Thyroid gland (tissue), 4 donors: ENCODE measurements around the gene SPTBN1. TPM values are rescaled to one million over a fixed set of nuclear protein-coding genes. Genes with fewer than 3 reads are reported as not detected.
A peak's percentile ranks its signal among the peaks of the same experiment; 100 is the strongest.

Experiments used
- DNase-seq, 2 donors: peaks; one replicate each; pipeline ENCODE4 v3.0.0-alpha.2; 2019
- H3K27ac ChIP-seq, 3 donors: fragments of 200-600 bp; sonication (generic); 1 replicate in 2 of 3; 2 replicates in 1 of 3; pipeline ENCODE4 v1.5.1; 2016 to 2019; ENCODE audit warnings: mild to moderate bottlenecking in 1 of 3, moderate library complexity in 1 of 3
- H3K27me3 ChIP-seq: fragments of 200-600 bp; sonication (generic); one replicate; pipeline ENCODE4 v1.5.1; 2019
- H3K36me3 ChIP-seq, 2 donors: fragments of 200-600 bp; sonication (generic); one replicate each; pipeline ENCODE4 v1.5.1; 2016 to 2019
- H3K4me1 ChIP-seq, 2 donors: fragments of 200-600 bp; sonication (generic); one replicate each; pipeline ENCODE4 v1.5.1; 2017 to 2019
- H3K4me3 ChIP-seq, 3 donors: fragments of 200-600 bp; sonication (generic); replicated peaks in 1 of 3; 1 replicate in 2 of 3; 2 replicates in 1 of 3; pipeline ENCODE4 v1.5.1; 2016; ENCODE audit warnings: mild to moderate bottlenecking in 1 of 3
- H3K9me3 ChIP-seq: fragments of 200-600 bp; sonication (generic); one replicate; pipeline ENCODE4 v1.5.1; 2017
- CTCF ChIP-seq, 6 experiments: fragments of 200-600 bp in 3 of 6; fragments of 450-650 bp in 3 of 6; sonication (generic) in 3 of 6; IDR thresholded peaks; one replicate each; pipeline ENCODE4 v1.5.1; 2016 to 2019; ENCODE audit warnings: antibody characterized with exemption in 6 of 6, mild to moderate bottlenecking in 2 of 6, inconsistent platforms in 1 of 6, moderate library complexity in 1 of 6
- POLR2A ChIP-seq, 2 donors: fragments of 450-650 bp; IDR thresholded peaks; one replicate each; pipeline ENCODE4 v1.6.1; 2017; ENCODE audit warnings: antibody characterized with exemption in 2 of 2, mild to moderate bottlenecking in 2 of 2, moderate library complexity in 1 of 2
- WGBS, 2 donors: methylation state at CpG; one replicate each; pipeline ENCODE4 v1.1.5; 2017; 5-methylcytosine and 5-hydroxymethylcytosine counted together
- intact Hi-C: fragments of 100-400 bp; cut with DNase I; formaldehyde crosslinking; loops from one replicate; pipeline ENCODE4 v1.15.1; 2023
- total RNA-seq, 4 donors: library from RNA; depleted of rRNA; stranded (reverse); fragments of >200 nt; gene quantifications; one replicate each; pipeline ENCODE4 v1.2.3, GENCODE V29; 2016

The SPTBN1 gene
- total RNA-seq, 4 donors from 2014 or later: 381 to 513 (median 419) TPM

- DNase-seq: no peak
Observed at GRCh38 chr2:54557211-54557600, 101.1 kb downstream of the SPTBN1 start.

GRCh38 chr2:54557601-54558187 is 101.6 kb downstream of the SPTBN1 start:
- intact Hi-C loops: no loop called here
- Histone ChIP-seq H3K4me1 (peaks cover 45 to 76% of the 10 kb centered on the region in 2 donors), H3K27me3 (no peaks in the 10 kb centered on the region), H3K27ac (peak overlapping the region; percentile 54 to 96 (median 95)), H3K4me3 (peak overlapping the region; percentile 29 to 59 (median 42)), H3K36me3 (no peaks in the 10 kb centered on the region), H3K9me3 (no peaks in the 10 kb centered on the region)
- 14 to 15% methylated on average over 13 to 17 of the region's 48 CpGs for WGBS, 2 donors
- TF ChIP-seq POLR2A (IDR thresholded peaks at IDR 0.05) (no peak), CTCF (IDR thresholded peaks at IDR 0.05) (peak in 1 of 6 experiments; percentile 8)
- DNase-seq: peak; percentile 69 to 70

More at GRCh38 chr2:54557211-54557600, 101.1 kb downstream of the SPTBN1 start:
- peak overlapping the region; percentile 54 to 96 (median 95) for H3K27ac ChIP-seq
- intact Hi-C loops: no loop called here
- peak overlapping the region in 1 of 3 donors; percentile 59 for H3K4me3 ChIP-seq
- no peaks in the 10 kb centered on the region for H3K36me3 ChIP-seq
- H3K9me3 ChIP-seq: no peaks in the 10 kb centered on the region
- H3K4me1 ChIP-seq: peaks cover 44 to 75% of the 10 kb centered on the region in 2 donors
- TF ChIP-seq CTCF (IDR thresholded peaks at IDR 0.05) (no peak), POLR2A (IDR thresholded peaks at IDR 0.05) (no peak)
- H3K27me3 ChIP-seq: no peaks in the 10 kb centered on the region
- WGBS, 2 donors: 56 to 67% methylated on average over 1 of the region's 1 CpG

GRCh38 chr2:54558188-54559005 is 102.3 kb downstream of the SPTBN1 start:
- TF ChIP-seq POLR2A (IDR thresholded peaks at IDR 0.05) (peak in 1 of 2 donors; percentile 53), CTCF (IDR thresholded peaks at IDR 0.05) (no peak)
- intact Hi-C loops: no loop called here
- 4% methylated on average over 35 to 55 of the region's 59 CpGs for WGBS, 2 donors
- no peaks in the 10 kb centered on the region for H3K9me3 ChIP-seq
- peaks cover 45 to 70% of the 10 kb centered on the region in 2 donors for H3K4me1 ChIP-seq
- no peaks in the 10 kb centered on the region for H3K27me3 ChIP-seq
- peak overlapping the region; percentile 29 to 59 (median 42) for H3K4me3 ChIP-seq
- peak overlapping the region; percentile 54 to 96 (median 95) for H3K27ac ChIP-seq
- peak; percentile 61 to 76 for DNase-seq
- H3K36me3 ChIP-seq: no peaks in the 10 kb centered on the region

- H3K27ac ChIP-seq: peak overlapping the region; percentile 54 to 96 (median 95)
- H3K4me3 ChIP-seq: peak overlapping the region; percentile 29 to 59 (median 42)
- H3K36me3 ChIP-seq: no peaks in the 10 kb centered on the region
- 21 to 34% methylated on average over 5 of the region's 5 CpGs for WGBS, 2 donors
- peak in 1 of 2 donors; percentile 32 for DNase-seq
- H3K4me1 ChIP-seq: peaks cover 39 to 68% of the 10 kb centered on the region in 2 donors
- H3K27me3 ChIP-seq: no peaks in the 10 kb centered on the region
- H3K9me3 ChIP-seq: no peaks in the 10 kb centered on the region
- no peak for TF ChIP-seq POLR2A (IDR thresholded peaks at IDR 0.05)
- TF ChIP-seq CTCF (IDR thresholded peaks at IDR 0.05): no peak
- intact Hi-C loops: no loop called here
Observed at GRCh38 chr2:54559006-54559445, 102.9 kb downstream of the SPTBN1 start.
